K562 (cell line): ENCODE results near the gene TMEM247. TPM values are rescaled to one million over a fixed set of nuclear protein-coding genes. Genes with fewer than 3 reads are reported as not detected.
A peak's percentile ranks its signal among the peaks of the same experiment; 100 is the strongest.

Experiments
- FOXO4 ChIP-seq: fragments of 450-650 bp; formaldehyde crosslinking; IDR thresholded peaks from 2 replicates; pipeline ENCODE4 v1.4.0; 2020; ENCODE audit warnings: mild to moderate bottlenecking, moderate library complexity
- L3MBTL2 ChIP-seq: fragments of 450-650 bp; IDR thresholded peaks from 2 replicates; pipeline ENCODE4 v1.6.1; 2016; ENCODE audit warnings: mild to moderate bottlenecking, moderate library complexity
- MGA ChIP-seq: fragments of 450-650 bp; IDR thresholded peaks from 2 replicates; pipeline ENCODE4 v1.6.1; 2016; ENCODE audit warnings: mild to moderate bottlenecking, moderate library complexity
- PCBP1 ChIP-seq: fragments of 200-400 bp; formaldehyde crosslinking; IDR thresholded peaks from 2 replicates; pipeline ENCODE4 v1.6.1; 2018; ENCODE audit warnings: mild to moderate bottlenecking, low read depth, low read length; ENCODE audit not compliant: poor library complexity, severe bottlenecking
- ZNF133 ChIP-seq: fragments of 250-450 bp; sonication (Bioruptor Pico); IDR thresholded peaks from 2 replicates; pipeline ENCODE4 v1.4.0; 2020; ENCODE audit warnings: mild to moderate bottlenecking
- ZNF655 ChIP-seq: fragments of 250-450 bp; sonication (Bioruptor Pico); IDR thresholded peaks from 2 replicates; pipeline ENCODE4 v1.5.0; 2021
- polyA plus RNA-seq, 8 experiments: library from polyadenylated mRNA; depleted of rRNA in 4 of 8; stranded (reverse) in 5 of 8; unstranded in 3 of 8; fragments of >200 nt; fragmentation: Nextera tagmentation in 2 of 8; fragmentation: Illumina TruSeq in 1 of 8; extraction: Ambion mirVana in 2 of 8; extraction: Trizol in 1 of 8; gene quantifications; 2 replicates each; pipeline versions ENCODE4 v1.2.1 to v1.2.3, GENCODE V29; 2011 to 2014; ENCODE audit warnings: inconsistent platforms in 1 of 8, missing spikeins in 1 of 8
- total RNA-seq, 7 experiments: library from RNA; depleted of rRNA in 6 of 7; stranded (reverse); fragments of >200 nt in 6 of 7; fragmentation: Illumina TruSeq in 2 of 7; extraction: Trizol in 2 of 7; gene quantifications; 2 replicates each; pipeline versions ENCODE4 v1.2.1 to v1.2.3, GENCODE V29; 2011 to 2021; ENCODE audit warnings: low replicate concordance in 1 of 7

The TMEM247 gene
- total and polyA plus RNA-seq, 9 of the 15 experiments (the other 6 are each of a cell fraction or from before 2014, with no cell fraction given): 0.24 to 4.7 (median 3.1) TPM

- no peak for TF ChIP-seq FOXO4
- TF ChIP-seq ZNF655 (CRISPR knock-in tag): no peak
- no peak for TF ChIP-seq ZNF133 (CRISPR knock-in tag)
- peak; percentile 52; the same call in 1 of the 2 replicates for TF ChIP-seq L3MBTL2
- TF ChIP-seq PCBP1: no peak
- peak; percentile 56 for TF ChIP-seq MGA
Observed at GRCh38 chr2:46460241-46460921, 19.0 kb upstream of the TMEM247 start (continued).
